SK-N-MC (cell line): ENCODE results near the gene NRXN3.

ENCODE experiments used
- EZH2 ChIP-seq: fragments of 200-600 bp; sonication (generic); IDR thresholded peaks from one replicate; pipeline ENCODE4 v1.6.1; 2017; ENCODE audit warnings: antibody characterized with exemption
- FOXP2 ChIP-seq: optimal IDR thresholded peaks from 2 replicates; pipeline ENCODE3; 2011; ENCODE audit warnings: mild to moderate bottlenecking, moderate library complexity; ENCODE audit not compliant: insufficient read depth; ENCODE audit errors: extremely low read length, control extremely low read depth
- POLR2AphosphoS5 ChIP-seq: IDR thresholded peaks from 2 replicates; pipeline ENCODE4 v1.6.1; 2012; ENCODE audit warnings: mild to moderate bottlenecking, low read depth, low read length, borderline replicate concordance

DNA sequence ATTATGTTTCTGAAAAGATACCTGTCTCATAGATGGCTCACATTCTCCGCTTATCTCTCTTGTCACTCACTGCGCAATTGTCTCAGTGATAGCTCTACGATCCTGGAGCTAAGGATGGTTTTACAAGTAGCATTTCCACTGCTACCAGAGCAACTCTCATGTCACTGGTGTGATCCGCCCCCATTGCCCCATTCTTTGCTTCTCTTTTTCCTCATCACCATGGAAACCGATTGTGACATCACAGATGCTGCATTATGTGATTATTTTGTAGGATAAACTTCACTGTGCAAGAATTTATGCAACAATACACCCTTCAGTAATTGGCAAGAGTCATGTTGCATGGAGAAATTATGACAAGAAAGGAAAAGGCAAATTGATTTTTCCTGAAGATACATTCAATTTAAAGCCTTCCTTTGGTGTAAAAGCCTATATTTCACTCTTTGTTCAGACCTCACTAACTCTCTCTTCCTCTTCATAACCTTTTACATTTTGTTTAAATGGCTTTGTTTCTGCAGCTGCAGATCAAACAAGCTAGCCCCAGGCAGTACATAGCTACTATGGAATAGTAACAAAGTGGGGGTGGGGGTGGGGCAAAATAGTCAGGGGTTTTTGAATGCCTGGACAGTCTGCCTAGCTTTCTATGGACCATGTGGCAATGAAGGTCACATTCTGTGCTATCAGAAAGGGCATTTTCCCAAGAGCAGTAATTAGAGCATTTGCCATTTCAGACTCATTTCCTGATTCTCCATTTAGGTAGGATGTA, 539.8 kb downstream of the NRXN3 start:
- TF ChIP-seq FOXP2: no peak
- TF ChIP-seq EZH2: no peak
- no peak for TF ChIP-seq POLR2AphosphoS5
